ENCODE data around the gene KCNC2. TPM values are rescaled to one million over a fixed set of nuclear protein-coding genes. Genes with fewer than 3 reads are reported as not detected.
"Not testable (repeated sequence)": the region's sequence is repeated elsewhere in the genome, so short reads cannot be mapped to it uniquely, and the experiment has no call there.

KCNC2 gene
- total RNA-seq, 2 donors from 2014 or later: not detected

- ATAC-seq (replicated peaks in 1 of 2): no peak
- Mint-ChIP-seq H3K4me1 (ENCODE audit: low read depth) (no peaks in the 10 kb centered on the region), H3K27me3 (ENCODE audit: low read depth) (peaks cover 5% of the 10 kb centered on the region), H3K4me3 (no peak overlapping the region), H3K9me3 (no peaks in the 10 kb centered on the region), H3K27ac (no peak overlapping the region), H3K36me3 (ENCODE audit: insufficient read depth in 2 of 2) (no peaks in the 10 kb centered on the region)
- no peak for DNase-seq
Measured at GRCh38 chr12:75194250-75194649, 15.4 kb downstream of the KCNC2 start.

- Mint-ChIP-seq H3K36me3 (ENCODE audit: insufficient read depth in 2 of 2) (no peaks in the 10 kb centered on the region), H3K4me1 (ENCODE audit: low read depth) (no peaks in the 10 kb centered on the region), H3K27ac (no peak overlapping the region), H3K27me3 (ENCODE audit: low read depth) (peaks cover 5% of the 10 kb centered on the region), H3K4me3 (no peak overlapping the region), H3K9me3 (no peaks in the 10 kb centered on the region)
- no peak for DNase-seq
- no peak for ATAC-seq (replicated peaks in 1 of 2)
Measured at GRCh38 chr12:75192196-75192595, 17.4 kb downstream of the KCNC2 start.

GRCh38 chr12:75190846-75191245 is 18.8 kb downstream of the KCNC2 start:
- Mint-ChIP-seq H3K27me3 (ENCODE audit: low read depth) (peaks cover 5% of the 10 kb centered on the region), H3K27ac (no peak overlapping the region), H3K4me3 (no peak overlapping the region), H3K4me1 (ENCODE audit: low read depth) (no peaks in the 10 kb centered on the region), H3K9me3 (no peaks in the 10 kb centered on the region), H3K36me3 (ENCODE audit: insufficient read depth in 2 of 2) (no peaks in the 10 kb centered on the region)
- no peak for DNase-seq
- ATAC-seq (replicated peaks in 1 of 2): no peak

- not testable (repeated sequence) for DNase-seq; ATAC-seq (replicated peaks in 1 of 2); H3K27me3 Mint-ChIP-seq (ENCODE audit: low read depth); H3K9me3 Mint-ChIP-seq; H3K4me3 Mint-ChIP-seq; H3K27ac Mint-ChIP-seq; H3K36me3 Mint-ChIP-seq (ENCODE audit: insufficient read depth in 2 of 2); H3K4me1 Mint-ChIP-seq (ENCODE audit: low read depth)
Measured at GRCh38 chr12:75185881-75186280, 23.8 kb downstream of the KCNC2 start.

GRCh38 chr12:75184516-75184915 is 25.1 kb downstream of the KCNC2 start:
- DNase-seq (no peak), ATAC-seq (replicated peaks in 1 of 2) (no peak)
- H3K36me3 Mint-ChIP-seq (ENCODE audit: insufficient read depth in 2 of 2): no peaks in the 10 kb centered on the region
- no peaks in the 10 kb centered on the region for H3K9me3 Mint-ChIP-seq
- no peaks in the 10 kb centered on the region for H3K27me3 Mint-ChIP-seq (ENCODE audit: low read depth)
- H3K27ac Mint-ChIP-seq: no peak overlapping the region
- no peaks in the 10 kb centered on the region for H3K4me1 Mint-ChIP-seq (ENCODE audit: low read depth)
- H3K4me3 Mint-ChIP-seq: no peak overlapping the region

- H3K27ac Mint-ChIP-seq: no peak overlapping the region
- ATAC-seq (replicated peaks in 1 of 2) (no peak), DNase-seq (no peak)
- no peaks in the 10 kb centered on the region for H3K36me3 Mint-ChIP-seq (ENCODE audit: insufficient read depth in 2 of 2)
- H3K27me3 Mint-ChIP-seq (ENCODE audit: low read depth): no peaks in the 10 kb centered on the region
- H3K4me3 Mint-ChIP-seq: no peak overlapping the region
- no peaks in the 10 kb centered on the region for H3K4me1 Mint-ChIP-seq (ENCODE audit: low read depth)
- H3K9me3 Mint-ChIP-seq: no peaks in the 10 kb centered on the region
Measured at GRCh38 chr12:75183967-75184366, 25.7 kb downstream of the KCNC2 start.

GRCh38 chr12:75177997-75178396 is 31.6 kb downstream of the KCNC2 start:
- peak; percentile 61 to 64 for ATAC-seq (replicated peaks in 1 of 2)
- H3K27ac Mint-ChIP-seq: no peak overlapping the region

GRCh38 chr12:75172611-75173010 is 37.0 kb downstream of the KCNC2 start:
- Mint-ChIP-seq H3K4me1 (ENCODE audit: low read depth) (no peaks in the 10 kb centered on the region), H3K27me3 (ENCODE audit: low read depth) (peaks cover 11% of the 10 kb centered on the region), H3K36me3 (ENCODE audit: insufficient read depth in 2 of 2) (no peaks in the 10 kb centered on the region), H3K9me3 (no peaks in the 10 kb centered on the region), H3K27ac (no peak overlapping the region), H3K4me3 (no peak overlapping the region)
- ATAC-seq (replicated peaks in 1 of 2) (no peak), DNase-seq (no peak)

More at GRCh38 chr12:75177997-75178396, 31.6 kb downstream of the KCNC2 start:
- Mint-ChIP-seq H3K4me1 (ENCODE audit: low read depth) (no peaks in the 10 kb centered on the region), H3K36me3 (ENCODE audit: insufficient read depth in 2 of 2) (no peaks in the 10 kb centered on the region), H3K9me3 (no peaks in the 10 kb centered on the region), H3K4me3 (no peak overlapping the region), H3K27me3 (ENCODE audit: low read depth) (no peaks in the 10 kb centered on the region)
- no peak for DNase-seq

- H3K4me1 Mint-ChIP-seq (ENCODE audit: low read depth): no peaks in the 10 kb centered on the region
- peaks cover 11% of the 10 kb centered on the region for H3K27me3 Mint-ChIP-seq (ENCODE audit: low read depth)
- ATAC-seq (replicated peaks in 1 of 2) (no peak), DNase-seq (no peak)
- H3K9me3 Mint-ChIP-seq: no peaks in the 10 kb centered on the region
- no peak overlapping the region for H3K27ac Mint-ChIP-seq
- no peak overlapping the region for H3K4me3 Mint-ChIP-seq
- H3K36me3 Mint-ChIP-seq (ENCODE audit: insufficient read depth in 2 of 2): no peaks in the 10 kb centered on the region
Measured at GRCh38 chr12:75170640-75171185, 38.9 kb downstream of the KCNC2 start.

GRCh38 chr12:75162845-75163244 is 46.8 kb downstream of the KCNC2 start:
- Mint-ChIP-seq H3K36me3 (ENCODE audit: insufficient read depth in 2 of 2) (no peaks in the 10 kb centered on the region), H3K27me3 (ENCODE audit: low read depth) (no peaks in the 10 kb centered on the region), H3K27ac (no peak overlapping the region), H3K9me3 (no peaks in the 10 kb centered on the region), H3K4me3 (no peak overlapping the region), H3K4me1 (ENCODE audit: low read depth) (no peaks in the 10 kb centered on the region)
- ATAC-seq (replicated peaks in 1 of 2): no peak
- no peak for DNase-seq

GRCh38 chr12:75161488-75161887 is 48.2 kb downstream of the KCNC2 start:
- Mint-ChIP-seq H3K27ac (no peak overlapping the region), H3K36me3 (ENCODE audit: insufficient read depth in 2 of 2) (no peaks in the 10 kb centered on the region), H3K9me3 (no peaks in the 10 kb centered on the region), H3K27me3 (ENCODE audit: low read depth) (no peaks in the 10 kb centered on the region), H3K4me1 (ENCODE audit: low read depth) (no peaks in the 10 kb centered on the region), H3K4me3 (no peak overlapping the region)
- ATAC-seq (replicated peaks in 1 of 2) (no peak), DNase-seq (no peak)

- Mint-ChIP-seq H3K27me3 (ENCODE audit: low read depth) (no peaks in the 10 kb centered on the region), H3K4me3 (no peak overlapping the region), H3K36me3 (ENCODE audit: insufficient read depth in 2 of 2) (no peaks in the 10 kb centered on the region), H3K4me1 (ENCODE audit: low read depth) (no peaks in the 10 kb centered on the region), H3K27ac (no peak overlapping the region), H3K9me3 (no peaks in the 10 kb centered on the region)
- no peak for ATAC-seq (replicated peaks in 1 of 2)
- DNase-seq: no peak
Measured at GRCh38 chr12:75157385-75157784, 52.3 kb downstream of the KCNC2 start.

GRCh38 chr12:75155962-75156361 is 53.7 kb downstream of the KCNC2 start:
- no peak for ATAC-seq (replicated peaks in 1 of 2)
- H3K36me3 Mint-ChIP-seq (ENCODE audit: insufficient read depth in 2 of 2): no peaks in the 10 kb centered on the region
- no peak overlapping the region for H3K27ac Mint-ChIP-seq

GRCh38 chr12:75154388-75154787 is 55.3 kb downstream of the KCNC2 start:
- H3K9me3 Mint-ChIP-seq: no peaks in the 10 kb centered on the region
- DNase-seq: no peak
- no peaks in the 10 kb centered on the region for H3K36me3 Mint-ChIP-seq (ENCODE audit: insufficient read depth in 2 of 2)
- no peak for ATAC-seq (replicated peaks in 1 of 2)
- no peaks in the 10 kb centered on the region for H3K4me1 Mint-ChIP-seq (ENCODE audit: low read depth)
- no peak overlapping the region for H3K27ac Mint-ChIP-seq
- H3K4me3 Mint-ChIP-seq: no peak overlapping the region
- no peaks in the 10 kb centered on the region for H3K27me3 Mint-ChIP-seq (ENCODE audit: low read depth)

More at GRCh38 chr12:75155962-75156361, 53.7 kb downstream of the KCNC2 start:
- no peak overlapping the region for H3K4me3 Mint-ChIP-seq
- H3K27me3 Mint-ChIP-seq (ENCODE audit: low read depth): no peaks in the 10 kb centered on the region
- H3K4me1 Mint-ChIP-seq (ENCODE audit: low read depth): no peaks in the 10 kb centered on the region
- H3K9me3 Mint-ChIP-seq: no peaks in the 10 kb centered on the region
- DNase-seq: no peak

Data from activated T-cell treated with anti-CD3 and anti-CD28 coated beads, Interleukin-2, amount 50 U/mL, for 72 hours (primary cell).